Thymus (tissue), 11 donors: Measurements from ENCODE around the gene CCR8. TPM values are rescaled to one million over a fixed set of nuclear protein-coding genes. Genes with fewer than 3 reads are reported as not detected.

ENCODE experiments used
- DNase-seq, 9 donors: peaks; one replicate each; pipeline ENCODE4 v3.0.0-alpha.2; 2013; ENCODE audit warnings: low spot score in 9 of 9, low read depth in 6 of 9, missing footprints in 1 of 9
- H3K27ac ChIP-seq, 2 donors: one replicate each; pipeline ENCODE4 v1.5.1; 2013; ENCODE audit warnings: control low read depth in 1 of 2, low read depth in 1 of 2, low read length in 1 of 2, mild to moderate bottlenecking in 1 of 2, moderate library complexity in 1 of 2
- H3K27me3 ChIP-seq, 2 donors: one replicate each; pipeline ENCODE4 v1.5.1; 2013; ENCODE audit warnings: low read length in 1 of 2; ENCODE audit not compliant: control insufficient read depth in 2 of 2, insufficient read depth in 1 of 2
- H3K36me3 ChIP-seq, 2 donors: one replicate each; pipeline ENCODE4 v1.5.1; 2013; ENCODE audit warnings: low read length in 1 of 2, mild to moderate bottlenecking in 1 of 2, moderate library complexity in 1 of 2; ENCODE audit not compliant: control insufficient read depth in 2 of 2, insufficient read depth in 2 of 2
- H3K4me1 ChIP-seq, 2 donors: one replicate each; pipeline ENCODE4 v1.5.1; 2013; ENCODE audit warnings: low read length in 2 of 2; ENCODE audit not compliant: control insufficient read depth in 2 of 2, insufficient read depth in 2 of 2
- H3K4me3 ChIP-seq, 2 donors: one replicate each; pipeline ENCODE4 v1.5.1; 2013; ENCODE audit warnings: low read length in 2 of 2, control low read depth in 1 of 2, mild to moderate bottlenecking in 1 of 2
- H3K9me3 ChIP-seq, 2 donors: one replicate each; pipeline ENCODE4 v1.5.1; 2013; ENCODE audit warnings: low read length in 1 of 2, mild to moderate bottlenecking in 1 of 2; ENCODE audit not compliant: control insufficient read depth in 2 of 2, insufficient read depth in 1 of 2
- WGBS: extraction: QIAGEN DNeasy Blood & Tissue Kit; methylation state at CpG from one replicate; pipeline ENCODE4 v1.1.7; 2013; 5-methylcytosine and 5-hydroxymethylcytosine counted together
- polyA plus RNA-seq: library from polyadenylated mRNA; stranded (reverse); fragments of 200-250 nt; gene quantifications from one replicate; pipeline ENCODE4 v1.2.3, GENCODE V29; 2013
- total RNA-seq: library from RNA; stranded (reverse); fragments of 120-200 nt; gene quantifications from one replicate; pipeline ENCODE4 v1.2.4, GENCODE V29; 2013
- donor health status: healthy.

The CCR8 gene
- total and polyA plus RNA-seq, 2 donors, result 1.8 to 2.1 TPM

GRCh38 chr3:39376959-39377634 is 47.6 kb downstream of the CCR8 start:
- Histone ChIP-seq H3K27me3 (no peaks in the 10 kb centered on the region), H3K36me3 (no peaks in the 10 kb centered on the region), H3K27ac (no peak overlapping the region), H3K9me3 (peaks cover 0 to 5% of the 10 kb centered on the region in 2 donors), H3K4me3 (no peak overlapping the region), H3K4me1 (peaks cover 19 to 45% of the 10 kb centered on the region in 2 donors)
- 85% methylated on average over 5 of the region's 5 CpGs for WGBS
- no peak for DNase-seq

GRCh38 chr3:39378088-39378487 is 48.6 kb downstream of the CCR8 start:
- Histone ChIP-seq H3K36me3 (no peaks in the 10 kb centered on the region), H3K9me3 (no peaks in the 10 kb centered on the region), H3K27ac (peak overlapping the region in 1 of 2 donors; percentile 3), H3K27me3 (no peaks in the 10 kb centered on the region), H3K4me1 (peaks cover 25 to 52% of the 10 kb centered on the region in 2 donors), H3K4me3 (no peak overlapping the region)
- peak in 8 of 9 donors; percentile 51 to 91 (median 75) for DNase-seq
- WGBS, result 47% methylated on average over 4 of the region's 4 CpGs

GRCh38 chr3:39378957-39379777 is 49.7 kb downstream of the CCR8 start:
- H3K36me3 ChIP-seq, result no peaks in the 10 kb centered on the region
- no peak overlapping the region for H3K27ac ChIP-seq
- no peak overlapping the region for H3K4me3 ChIP-seq
- H3K27me3 ChIP-seq, result no peaks in the 10 kb centered on the region
- 94% methylated on average over 10 of the region's 10 CpGs for WGBS
- no peaks in the 10 kb centered on the region for H3K9me3 ChIP-seq
- H3K4me1 ChIP-seq, result peaks cover 25 to 52% of the 10 kb centered on the region in 2 donors
- no peak for DNase-seq

- no peak for DNase-seq
- H3K27me3 ChIP-seq, result no peaks in the 10 kb centered on the region
- no peak overlapping the region for H3K4me3 ChIP-seq
- no peak overlapping the region for H3K27ac ChIP-seq
- peaks cover 22 to 53% of the 10 kb centered on the region in 2 donors for H3K4me1 ChIP-seq
- H3K9me3 ChIP-seq, result no peaks in the 10 kb centered on the region
- no peaks in the 10 kb centered on the region for H3K36me3 ChIP-seq
- 66% methylated on average over 5 of the region's 5 CpGs for WGBS
Observed at GRCh38 chr3:39379778-39380155, 50.3 kb downstream of the CCR8 start.

GRCh38 chr3:39381432-39381831 is 51.9 kb downstream of the CCR8 start:
- Histone ChIP-seq H3K27ac (no peak overlapping the region), H3K9me3 (no peaks in the 10 kb centered on the region), H3K36me3 (peaks cover 5 to 6% of the 10 kb centered on the region in 2 donors), H3K27me3 (no peaks in the 10 kb centered on the region), H3K4me1 (peaks cover 29 to 49% of the 10 kb centered on the region in 2 donors), H3K4me3 (no peak overlapping the region)
- WGBS, result 98% methylated on average over 3 of the region's 3 CpGs
- no peak for DNase-seq

Other genes with a start within 250 kb of the CCR8 start
- gene GORASP1, start 222.1 kb upstream of the CCR8 start, total RNA-seq, result 19.7 TPM
- 26.2 TPM for gene GORASP1, start 222.1 kb upstream of the CCR8 start, polyA plus RNA-seq
- 1.3 TPM for gene TTC21A, start 222.0 kb upstream of the CCR8 start, total RNA-seq
- gene TTC21A, start 222.0 kb upstream of the CCR8 start, polyA plus RNA-seq, result 12.3 TPM
- 16.1 TPM for gene CSRNP1, start 176.1 kb upstream of the CCR8 start, total RNA-seq
- 26.1 TPM for gene CSRNP1, start 176.1 kb upstream of the CCR8 start, polyA plus RNA-seq
- 0.52 TPM for gene XIRP1, start 137.1 kb upstream of the CCR8 start, total RNA-seq
- 1.1 TPM for gene XIRP1, start 137.1 kb upstream of the CCR8 start, polyA plus RNA-seq
- gene CX3CR1, start 49.7 kb upstream of the CCR8 start, total RNA-seq, result 2.3 TPM
- gene CX3CR1, start 49.7 kb upstream of the CCR8 start, polyA plus RNA-seq, result 0.55 TPM
- 26.3 TPM for gene SLC25A38, start 53.7 kb downstream of the CCR8 start, total RNA-seq
- gene SLC25A38, start 53.7 kb downstream of the CCR8 start, polyA plus RNA-seq, result 39.6 TPM
- gene RPSA, start 77.0 kb downstream of the CCR8 start, total RNA-seq, result 2,152 TPM
- gene RPSA, start 77.0 kb downstream of the CCR8 start, polyA plus RNA-seq, result 1,490 TPM
- gene MOBP, start 138.0 kb downstream of the CCR8 start, total RNA-seq, result 0.05 TPM
- gene MOBP, start 138.0 kb downstream of the CCR8 start, polyA plus RNA-seq, result 0.16 TPM